Measurements from ENCODE around the gene GRAMD2B. TPM values are rescaled to one million over a fixed set of nuclear protein-coding genes. Genes with fewer than 3 reads are reported as not detected.

The GRAMD2B gene
- total RNA-seq, 6 experiments from 2014 or later, result 69.2 to 154 (median 80.5) TPM

DNA sequence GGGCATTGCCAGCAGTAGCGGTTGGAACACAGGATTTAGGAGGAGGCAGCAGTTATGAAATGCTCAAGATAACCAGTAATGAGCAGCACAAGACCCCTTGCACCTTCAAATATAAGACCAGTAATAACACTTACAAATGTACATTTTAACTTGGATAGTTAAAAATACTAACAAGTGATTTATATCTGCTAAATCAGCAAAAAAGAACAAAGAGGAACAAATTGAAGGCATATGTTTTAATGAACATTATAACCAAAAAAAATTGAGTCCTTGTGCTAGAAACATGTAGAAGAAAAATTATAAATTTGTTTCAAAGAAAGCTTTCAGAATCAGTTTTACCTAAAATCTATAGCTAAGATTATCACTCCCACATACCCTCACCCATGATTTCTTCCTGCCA, 119.8 kb downstream of the GRAMD2B start:
- Mint-ChIP-seq H3K9me3 (no peaks in the 10 kb centered on the region), H3K4me3 (no peak overlapping the region), H3K27me3 (ENCODE audit: insufficient read depth) (peaks cover 2% of the 10 kb centered on the region), H3K27ac (no peak overlapping the region), H3K4me1 (ENCODE audit: low read depth) (peaks cover 12% of the 10 kb centered on the region), H3K36me3 (ENCODE audit: low read depth) (peaks cover 12% of the 10 kb centered on the region; the same call in 1 of the 2 replicates)
- no peak for DNase-seq
- TF ChIP-seq, protein P1, sequence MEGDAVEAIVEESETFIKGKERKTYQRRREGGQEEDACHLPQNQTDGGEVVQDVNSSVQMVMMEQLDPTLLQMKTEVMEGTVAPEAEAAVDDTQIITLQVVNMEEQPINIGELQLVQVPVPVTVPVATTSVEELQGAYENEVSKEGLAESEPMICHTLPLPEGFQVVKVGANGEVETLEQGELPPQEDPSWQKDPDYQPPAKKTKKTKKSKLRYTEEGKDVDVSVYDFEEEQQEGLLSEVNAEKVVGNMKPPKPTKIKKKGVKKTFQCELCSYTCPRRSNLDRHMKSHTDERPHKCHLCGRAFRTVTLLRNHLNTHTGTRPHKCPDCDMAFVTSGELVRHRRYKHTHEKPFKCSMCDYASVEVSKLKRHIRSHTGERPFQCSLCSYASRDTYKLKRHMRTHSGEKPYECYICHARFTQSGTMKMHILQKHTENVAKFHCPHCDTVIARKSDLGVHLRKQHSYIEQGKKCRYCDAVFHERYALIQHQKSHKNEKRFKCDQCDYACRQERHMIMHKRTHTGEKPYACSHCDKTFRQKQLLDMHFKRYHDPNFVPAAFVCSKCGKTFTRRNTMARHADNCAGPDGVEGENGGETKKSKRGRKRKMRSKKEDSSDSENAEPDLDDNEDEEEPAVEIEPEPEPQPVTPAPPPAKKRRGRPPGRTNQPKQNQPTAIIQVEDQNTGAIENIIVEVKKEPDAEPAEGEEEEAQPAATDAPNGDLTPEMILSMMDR (IDR thresholded peaks at IDR 0.05), result no peak

DNA sequence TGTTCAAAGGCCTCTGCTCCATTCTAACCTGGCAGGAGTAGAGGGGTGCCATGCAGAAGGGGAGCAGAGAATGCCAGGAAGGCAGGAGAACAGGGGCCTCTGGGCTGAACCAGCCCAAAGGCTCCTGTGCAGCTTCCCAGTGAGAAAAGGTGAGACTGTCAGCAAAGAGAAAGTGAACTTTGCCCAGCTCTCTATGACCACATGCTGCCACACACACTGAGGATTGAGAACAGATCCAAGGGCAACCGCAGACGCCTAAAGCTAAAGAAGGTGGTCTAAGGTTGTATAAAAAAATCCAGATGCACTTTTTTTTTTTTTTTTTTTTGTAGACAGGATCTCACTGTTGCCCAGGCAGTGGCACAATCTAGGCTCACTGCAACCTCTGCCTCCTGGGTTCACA, 120.5 kb downstream of the GRAMD2B start:
- Mint-ChIP-seq H3K27me3 (ENCODE audit: insufficient read depth) (peaks cover 2% of the 10 kb centered on the region), H3K27ac (no peak overlapping the region), H3K4me3 (no peak overlapping the region), H3K4me1 (ENCODE audit: low read depth) (peaks cover 6% of the 10 kb centered on the region), H3K36me3 (ENCODE audit: low read depth) (peaks cover 12% of the 10 kb centered on the region; the same call in 1 of the 2 replicates), H3K9me3 (no peaks in the 10 kb centered on the region)
- TF ChIP-seq, protein P1 (IDR thresholded peaks at IDR 0.05), result no peak
- no peak for DNase-seq

Other genes with a start within 250 kb of the GRAMD2B start
- gene ALDH7A1, start 171.8 kb downstream of the GRAMD2B start, total RNA-seq (2021; fragmentation: NEBNext Ultra II Directional; extraction: Animal tissue kit (Norgen Biotek cat#: 25700)), result 10 to 100 TPM; 81.1 to 99.9 (median 90.6) TPM
- 10 to 100 TPM; 48.2 to 70.8 (median 67.0) TPM for gene PHAX, start 177.5 kb downstream of the GRAMD2B start, total RNA-seq (2021; fragmentation: NEBNext Ultra II Directional; extraction: Animal tissue kit (Norgen Biotek cat#: 25700))